ENCODE measurements around the gene TMCC1. TPM values are rescaled to one million over a fixed set of nuclear protein-coding genes. Genes with fewer than 3 reads are reported as not detected.

The TMCC1 gene
- total and polyA plus RNA-seq, 2 donors (not counting 3 experiments of a cell fraction or from before 2014, with no cell fraction given), result 17.4 to 38.4 TPM

GRCh38 chr3:129937717-129938116, 44.2 kb upstream of the TMCC1 start:
- TF ChIP-seq POLR2AphosphoS5 (IDR thresholded peaks at IDR 0.05; ENCODE audit: insufficient read depth, low read depth, low read length), result no peak
- no peak for TF ChIP-seq JUN (IDR thresholded peaks at IDR 0.05; ENCODE audit: borderline replicate concordance, insufficient read depth, insufficient read length, low read depth)
- TF ChIP-seq CTCF (IDR thresholded peaks at IDR 0.05; ENCODE audit: extremely low read depth in 1 of 2, insufficient read depth in 1 of 2, low read depth in 1 of 2, low read length in 2 of 2), result no peak
- TF ChIP-seq EZH2 (IDR thresholded peaks at IDR 0.05; ENCODE audit: borderline replicate concordance, low read depth, low read length, severe bottlenecking), result no peak
- TF ChIP-seq FOS (IDR thresholded peaks at IDR 0.05; ENCODE audit: borderline replicate concordance, insufficient read depth, low read length), result no peak
- no peak for TF ChIP-seq GATA2 (IDR thresholded peaks at IDR 0.05; ENCODE audit: insufficient read depth, insufficient read length, low read depth, low read length)
- TF ChIP-seq POLR2A (IDR thresholded peaks at IDR 0.05; ENCODE audit: low read depth, low read length), result no peak
- no peak for TF ChIP-seq MYC (IDR thresholded peaks at IDR 0.05; ENCODE audit: low read depth, low read length)
- TF ChIP-seq MAX (IDR thresholded peaks at IDR 0.05; ENCODE audit: insufficient read depth, insufficient read length), result no peak
- no peaks in the 10 kb centered on the region for H4K20me1 ChIP-seq (replicated peaks; ENCODE audit: control insufficient read depth, extremely low read depth, insufficient read depth, low read length)
- no peaks in the 10 kb centered on the region for H3K36me3 ChIP-seq (ENCODE audit: control insufficient read depth in 2 of 2, extremely low read depth in 1 of 2, insufficient read depth in 2 of 2, low read length in 2 of 2)
- no peaks in the 10 kb centered on the region for H3K9me1 ChIP-seq (replicated peaks; ENCODE audit: control insufficient read depth, extremely low read depth, insufficient read depth, low read length)
- H3K4me3 ChIP-seq (replicated peaks in 1 of 3; ENCODE audit: insufficient read depth in 1 of 3, low read depth in 1 of 3, low read length in 3 of 3), result no peak overlapping the region
- H3K9ac ChIP-seq (replicated peaks; ENCODE audit: extremely low read depth, insufficient read depth, low read length), result no peak overlapping the region
- no peaks in the 10 kb centered on the region for H3K27me3 ChIP-seq (ENCODE audit: control insufficient read depth in 2 of 2, insufficient read depth in 2 of 2, low read length in 2 of 2)
- intact Hi-C loops (cut with micrococcal nuclease), result no loop called here
- dilution Hi-C loops (cut with MboI; ENCODE audit: extremely low pct_ligation_motif_present, low sequenced_read_pairs), result no loop called here
- DNase-seq (ENCODE audit: low read depth, low spot score) (no peak), FAIRE-seq (no peak)
- H3K79me2 ChIP-seq (ENCODE audit: control insufficient read depth, insufficient read depth, low read length), result no peaks in the 10 kb centered on the region
- H3K4me2 ChIP-seq (ENCODE audit: insufficient read depth, low read length), result no peak overlapping the region
- CTCF ChIA-PET, result interaction anchor here (1.2 kb wide), 1 partner anchor 310 kb away, joined by 6 read pairs; no protein-coding TSS in a partner anchor
- H3K9me3 ChIP-seq (replicated peaks; ENCODE audit: control insufficient read depth, insufficient read depth, low read length), result no peaks in the 10 kb centered on the region
- POLR2A ChIA-PET, result interaction anchor here (0.7 kb wide), 1 partner anchor 172 kb away, joined by 5 read pairs; no protein-coding TSS in a partner anchor
- no peak overlapping the region for H2AFZ ChIP-seq (ENCODE audit: low read depth, low read length)
- BruUV-seq (replicated peaks), result no TSS peak
- H3K4me1 ChIP-seq (ENCODE audit: control insufficient read depth, extremely low read depth, insufficient read depth, low read length), result peaks cover 3% of the 10 kb centered on the region
- H3K27ac ChIP-seq (ENCODE audit: insufficient read depth, low read depth, low read length), result no peak overlapping the region
